H1 (cell line): ENCODE measurements around the gene EMP2. TPM values are rescaled to one million over a fixed set of nuclear protein-coding genes. Genes with fewer than 3 reads are reported as not detected.

Experiments used
- CTCF ChIA-PET: fragments of 300-600 bp; sonication (Branson Sonifier 250); formaldehyde crosslinking; loops from one replicate; lab custom pipeline; 2021; ENCODE audit not compliant: partially characterized antibody; lab: Charles Lee
- POLR2A ChIA-PET: fragments of 300-600 bp; sonication (Branson Sonifier 250); formaldehyde crosslinking; loops from one replicate; lab custom pipeline; 2021; ENCODE audit warnings: inconsistent platforms; ENCODE audit not compliant: partially characterized antibody; lab: Charles Lee
- DNase-seq, 2 experiments: peaks; one replicate each; pipeline versions ENCODE4 v3.0.0 to v3.0.0-alpha.2; 2010 to 2022; ENCODE audit warnings: low spot score in 2 of 2, low read depth in 1 of 2, mixed read lengths in 1 of 2
- FAIRE-seq: peaks from 2 replicates; lab custom pipeline; 2011; peaks lifted over from hg19 to GRCh38; lab: Jason Lieb, UNC
- H2AFZ ChIP-seq: 2 replicates; pipeline ENCODE4 v1.8.1; 2012; ENCODE audit warnings: low read length, inconsistent platforms
- H2AK5ac ChIP-seq: 2 replicates; pipeline ENCODE4 v1.6.1; 2013; ENCODE audit warnings: low read depth, low read length
- H2BK120ac ChIP-seq: replicated peaks from 2 replicates; pipeline ENCODE3; 2013; ENCODE audit warnings: low read depth, low read length, inconsistent platforms
- H2BK12ac ChIP-seq: 2 replicates; pipeline ENCODE4 v1.6.1; 2013; ENCODE audit warnings: low read depth, low read length
- H2BK15ac ChIP-seq: 2 replicates; pipeline ENCODE4 v1.6.1; 2013; ENCODE audit warnings: low read length
- H2BK20ac ChIP-seq: 2 replicates; pipeline ENCODE4 v1.6.1; 2013; ENCODE audit warnings: low read length
- H2BK5ac ChIP-seq: 2 replicates; pipeline ENCODE4 v1.6.1; 2013; ENCODE audit warnings: low read depth, low read length
- H3K14ac ChIP-seq: 2 replicates; pipeline ENCODE4 v1.6.1; 2013; ENCODE audit warnings: inconsistent platforms; ENCODE audit not compliant: insufficient read length
- H3K18ac ChIP-seq: 2 replicates; pipeline ENCODE4 v1.6.1; 2013; ENCODE audit warnings: low read length; ENCODE audit errors: extremely low read depth
- H3K23ac ChIP-seq: 2 replicates; pipeline ENCODE4 v1.6.1; 2013; ENCODE audit warnings: inconsistent platforms; ENCODE audit not compliant: insufficient read length
- H3K23me2 ChIP-seq: 2 replicates; pipeline ENCODE4 v1.6.1; 2013; ENCODE audit warnings: low read depth, low read length
- H3K27ac ChIP-seq: 2 replicates; pipeline ENCODE4 v1.6.1; 2011; ENCODE audit warnings: low read depth, low read length, inconsistent platforms
- H3K27me3 ChIP-seq, 4 experiments: replicated peaks in 1 of 4; 1 replicate in 1 of 4; 2 replicates in 3 of 4; pipeline versions ENCODE4 v1.6.1 to v1.8.1; 2011 to 2013; ENCODE audit warnings: low read length in 3 of 4, mild to moderate bottlenecking in 3 of 4, inconsistent platforms in 2 of 4, mixed read lengths in 2 of 4, moderate library complexity in 1 of 4; ENCODE audit not compliant: control insufficient read depth in 3 of 4, insufficient read depth in 3 of 4; ENCODE audit errors: extremely low read depth in 1 of 4
- H3K36me3 ChIP-seq, 4 experiments: 2 replicates each; pipeline versions ENCODE4 v1.6.1 to v1.8.1; 2011 to 2013; ENCODE audit warnings: mild to moderate bottlenecking in 4 of 4, low read length in 3 of 4, moderate library complexity in 2 of 4, control low read depth in 1 of 4, inconsistent platforms in 1 of 4; ENCODE audit not compliant: insufficient read depth in 4 of 4, control insufficient read depth in 2 of 4
- H3K4ac ChIP-seq: replicated peaks from 2 replicates; pipeline ENCODE3; 2013; ENCODE audit warnings: low read length, low read depth, mixed read lengths, inconsistent platforms; ENCODE audit not compliant: insufficient read length
- H3K4me1 ChIP-seq, 4 experiments: replicated peaks in 1 of 4; 1 replicate in 1 of 4; 2 replicates in 3 of 4; pipeline versions ENCODE4 v1.6.1 to v1.8.1; 2011 to 2013; ENCODE audit warnings: low read length in 3 of 4, inconsistent platforms in 2 of 4, mixed read lengths in 1 of 4; ENCODE audit not compliant: insufficient read depth in 4 of 4, control insufficient read depth in 3 of 4
- H3K4me2 ChIP-seq, 2 experiments: 2 replicates each; pipeline versions ENCODE4 v1.6.1 to v1.8.1; 2011 to 2013; ENCODE audit warnings: low read depth in 2 of 2, low read length in 2 of 2, control low read depth in 1 of 2, inconsistent platforms in 1 of 2, mild to moderate bottlenecking in 1 of 2; ENCODE audit not compliant: insufficient read depth in 1 of 2
- H3K4me3 ChIP-seq, 4 experiments: fragments of 200-600, 300-600 bp in 1 of 4; sonication (generic), shearing (Covaris generic), sonication (Bioruptor Twin) in 1 of 4; 2 replicates each; pipeline versions ENCODE4 v1.5.1 to v1.8.1; 2011 to 2016; ENCODE audit warnings: low read length in 4 of 4, low read depth in 3 of 4, control low read depth in 2 of 4, inconsistent platforms in 2 of 4, mild to moderate bottlenecking in 2 of 4, mixed read lengths in 1 of 4, moderate library complexity in 1 of 4; ENCODE audit not compliant: insufficient read depth in 2 of 4; ENCODE audit errors: extremely low read depth in 1 of 4
- H3K56ac ChIP-seq: replicated peaks from 2 replicates; pipeline ENCODE3; 2013; ENCODE audit warnings: low read depth, mild to moderate bottlenecking, mixed read lengths, low read length, inconsistent platforms; ENCODE audit not compliant: insufficient read length
- H3K79me1 ChIP-seq: 2 replicates; pipeline ENCODE4 v1.6.1; 2013; ENCODE audit warnings: low read depth, low read length, control low read depth
- H3K79me2 ChIP-seq, 2 experiments: 2 replicates each; pipeline versions ENCODE4 v1.6.1 to v1.8.1; 2012 to 2013; ENCODE audit warnings: low read length in 2 of 2, mild to moderate bottlenecking in 2 of 2, inconsistent platforms in 1 of 2; ENCODE audit not compliant: insufficient read depth in 2 of 2, control insufficient read depth in 1 of 2
- H3K9ac ChIP-seq, 4 experiments: replicated peaks in 1 of 4; 1 replicate in 1 of 4; 2 replicates in 3 of 4; pipeline versions ENCODE4 v1.6.1 to v1.8.1; 2011 to 2013; ENCODE audit warnings: low read depth in 3 of 4, low read length in 3 of 4, control low read depth in 2 of 4, mild to moderate bottlenecking in 2 of 4, moderate library complexity in 2 of 4, inconsistent platforms in 1 of 4; ENCODE audit errors: extremely low read depth in 1 of 4
- H3K9me3 ChIP-seq, 2 experiments: 2 replicates each; pipeline versions ENCODE4 v1.6.1 to v1.8.1; 2012 to 2013; ENCODE audit warnings: mild to moderate bottlenecking in 2 of 2, moderate library complexity in 2 of 2, control low read depth in 1 of 2, inconsistent platforms in 1 of 2, low read depth in 1 of 2, low read length in 1 of 2, mixed read lengths in 1 of 2; ENCODE audit not compliant: insufficient read depth in 2 of 2
- H4K20me1 ChIP-seq, 2 experiments: replicated peaks in 1 of 2; 2 replicates each; pipeline versions ENCODE3 to v1.8.1; 2011 to 2013; ENCODE audit warnings: inconsistent platforms in 2 of 2, low read length in 2 of 2, mild to moderate bottlenecking in 1 of 2; ENCODE audit not compliant: insufficient read depth in 2 of 2, control insufficient read depth in 1 of 2
- H4K5ac ChIP-seq: 2 replicates; pipeline ENCODE4 v1.6.1; 2013; ENCODE audit warnings: low read length, low read depth, mixed read lengths, inconsistent platforms; ENCODE audit not compliant: insufficient read length
- H4K8ac ChIP-seq: 2 replicates; pipeline ENCODE4 v1.8.0; 2013; ENCODE audit warnings: mild to moderate bottlenecking, moderate library complexity, low read length, inconsistent platforms; ENCODE audit not compliant: insufficient read depth; ENCODE audit errors: extremely low read depth
- H4K91ac ChIP-seq: replicated peaks from 2 replicates; pipeline ENCODE3; 2013; ENCODE audit warnings: low read length, mixed read lengths, inconsistent platforms; ENCODE audit not compliant: insufficient read length
- CBX8 ChIP-seq: fragments of 300-800, 300-1000 bp; sonication (generic); IDR thresholded peaks from 2 replicates; pipeline ENCODE4 v1.7.1; 2016; ENCODE audit warnings: low read depth, low read length, borderline replicate concordance
- EGR1 ChIP-seq: IDR thresholded peaks from 2 replicates; pipeline ENCODE4 v1.6.1; 2011; ENCODE audit warnings: low read depth, low read length, borderline replicate concordance
- EP300 ChIP-seq, 2 experiments: IDR thresholded peaks; 1 replicate in 1 of 2; 2 replicates in 1 of 2; pipeline ENCODE4 v1.6.1; 2011 to 2012; ENCODE audit warnings: low read depth in 2 of 2, low read length in 2 of 2, mild to moderate bottlenecking in 2 of 2, borderline replicate concordance in 1 of 2, inconsistent platforms in 1 of 2, moderate library complexity in 1 of 2
- EZH2 ChIP-seq: fragments of 200-600 bp; sonication (generic); IDR thresholded peaks from 2 replicates; pipeline ENCODE4 v1.7.1; 2012; ENCODE audit warnings: low read depth, mild to moderate bottlenecking, moderate library complexity, low read length, inconsistent platforms; ENCODE audit not compliant: severe bottlenecking
- JUN ChIP-seq: IDR thresholded peaks from 2 replicates; pipeline ENCODE4 v1.6.1; 2011; ENCODE audit warnings: low read depth, mild to moderate bottlenecking, improper control_type of control experiment, low read length
- NANOG ChIP-seq: IDR thresholded peaks from 2 replicates; pipeline ENCODE4 v1.6.1; 2011; ENCODE audit warnings: low read length, low read depth, mild to moderate bottlenecking, inconsistent platforms; ENCODE audit not compliant: insufficient read depth, poor library complexity, severe bottlenecking
- PHF8 ChIP-seq: fragments of 200-600 bp; sonication (generic); conservative IDR thresholded peaks from 2 replicates; pipeline ENCODE4 v1.7.1; 2012; ENCODE audit warnings: low read depth, mild to moderate bottlenecking, inconsistent platforms, low read length, moderate library complexity
- POLR2A ChIP-seq, 2 experiments: IDR thresholded peaks; 1 replicate in 1 of 2; 2 replicates in 1 of 2; pipeline ENCODE4 v1.6.1; 2011; ENCODE audit warnings: low read depth in 2 of 2, low read length in 2 of 2, mild to moderate bottlenecking in 2 of 2; ENCODE audit errors: control extremely low read depth in 1 of 2
- RXRA ChIP-seq: IDR thresholded peaks from 2 replicates; pipeline ENCODE4 v1.6.1; 2011; ENCODE audit warnings: low read depth, mild to moderate bottlenecking, low read length, moderate library complexity; ENCODE audit not compliant: insufficient read depth
- SP1 ChIP-seq: IDR thresholded peaks from 2 replicates; pipeline ENCODE4 v1.6.1; 2011; ENCODE audit warnings: low read depth, low read length
- WGBS, 2 experiments: shearing (Covaris generic) in 1 of 2; methylation state at CpG; one replicate each; pipeline versions ENCODE4 v1.1.6 to v1.1.7; 2013 to 2015; ENCODE audit warnings: low lambda C conversion rate in 2 of 2, mixed read lengths in 2 of 2, inconsistent platforms in 1 of 2, low coverage in 1 of 2, missing lambda C conversion rate in 1 of 2; ENCODE audit not compliant: insufficient replicate concordance in 2 of 2, insufficient coverage in 1 of 2, insufficient read length in 1 of 2; ENCODE audit errors: extremely low coverage in 1 of 2, missing lambda C conversion rate in 1 of 2; 5-methylcytosine and 5-hydroxymethylcytosine counted together
- polyA plus RNA-seq, 7 experiments: library from polyadenylated mRNA; depleted of rRNA in 3 of 7; stranded (reverse) in 5 of 7; unstranded in 2 of 7; fragments of >200 nt in 5 of 7; fragments of 200-250 nt in 2 of 7; gene quantifications; 1 replicate in 5 of 7; 2 replicates in 1 of 7; 4 replicates in 1 of 7; pipeline versions ENCODE4 v1.2.1 to v1.2.3, GENCODE V29; 2011 to 2013; ENCODE audit warnings: missing spikeins in 2 of 7, mixed read lengths in 2 of 7
- total RNA-seq: library from RNA; stranded (reverse); fragmentation: NEBNext Ultra II Directional; extraction: Animal tissue kit (Norgen Biotek cat#: 25700); gene quantifications from 2 replicates; pipeline ENCODE4 v1.2.1, GENCODE V29; 2021
- TF ChIP-seq, protein P1 (sequence below): IDR thresholded peaks from 2 replicates; pipeline ENCODE4 v1.6.1; 2012; ENCODE audit warnings: inconsistent platforms

EMP2 gene
- total and polyA plus RNA-seq, 2 of the 8 experiments (the other 6 are each of a cell fraction or from before 2014, with no cell fraction given): 22.6 to 23.3 TPM

DNA sequence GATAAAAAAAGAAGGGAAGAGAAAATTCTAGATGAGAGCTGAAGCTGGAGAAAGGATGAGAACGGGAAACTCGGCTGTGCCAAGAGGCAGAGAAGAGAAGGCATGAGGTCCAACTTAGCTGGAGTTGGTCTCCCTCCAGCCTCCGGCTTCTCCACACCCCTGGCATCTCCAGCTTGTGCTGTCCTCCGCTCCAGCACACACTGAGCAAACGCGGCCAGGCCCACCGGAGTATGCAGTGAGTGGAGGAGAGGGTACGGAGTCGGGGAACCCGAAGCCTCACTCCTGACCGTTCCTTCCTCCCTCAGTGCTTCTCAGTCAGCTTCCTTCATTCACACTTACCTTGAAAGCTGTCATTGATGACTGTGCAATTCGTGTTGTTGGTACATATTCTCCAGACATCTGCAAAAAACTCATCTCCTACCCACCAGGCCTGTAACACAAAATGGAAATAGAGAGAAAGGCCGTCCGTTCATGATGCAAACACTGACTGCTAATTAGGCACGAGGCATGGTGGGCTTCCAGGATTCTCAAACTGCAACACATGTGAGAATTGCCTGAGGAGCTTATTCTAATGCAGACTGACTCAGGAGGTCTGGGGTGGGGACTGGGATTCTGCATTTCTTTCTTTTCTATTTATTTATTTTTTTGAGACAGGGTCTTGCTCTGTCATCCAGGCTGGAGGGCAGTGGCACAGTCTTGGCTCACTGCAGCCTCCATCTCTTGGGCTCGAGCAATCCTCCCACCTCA, 37.0 kb downstream of the EMP2 start:
- H3K23ac ChIP-seq: no peak overlapping the region
- no peak overlapping the region for H3K4ac ChIP-seq
- H3K4me3 ChIP-seq: no peak overlapping the region
- no peak overlapping the region for H2BK20ac ChIP-seq
- H3K27me3 ChIP-seq: no peaks in the 10 kb centered on the region
- H3K23me2 ChIP-seq: no peaks in the 10 kb centered on the region
- no peak overlapping the region for H2AFZ ChIP-seq
- no peak overlapping the region for H3K56ac ChIP-seq
- POLR2A ChIA-PET: no interaction called here
- H4K5ac ChIP-seq: no peak overlapping the region
- 92% methylated on average over 16 of the region's 16 CpGs; no CpG with 5 or more reads in 1 of the 2 experiments for WGBS, 2 experiments
- H2BK15ac ChIP-seq: no peak overlapping the region
- H4K8ac ChIP-seq: no peak overlapping the region
- H4K20me1 ChIP-seq: no peaks in the 10 kb centered on the region
- H3K79me2 ChIP-seq: no peaks in the 10 kb centered on the region
- no peak overlapping the region for H3K18ac ChIP-seq
- H4K91ac ChIP-seq: no peak overlapping the region
- no peak overlapping the region for H3K9ac ChIP-seq
- no peak overlapping the region for H2AK5ac ChIP-seq
- no peaks in the 10 kb centered on the region for H3K4me1 ChIP-seq
- peaks cover 0 to 8% (median 3%) of the 10 kb centered on the region in 4 experiments; a peak in 3 of 8 replicates for H3K36me3 ChIP-seq
- H3K27ac ChIP-seq: no peak overlapping the region
- no peak for TF ChIP-seq POLR2A (IDR thresholded peaks at IDR 0.05; ENCODE audit: control extremely low read depth in 1 of 2, low read depth in 2 of 2, low read length in 2 of 2)
- no peak for TF ChIP-seq PHF8
- no peak for TF ChIP-seq EP300 (IDR thresholded peaks at IDR 0.05; ENCODE audit: borderline replicate concordance in 1 of 2, low read depth in 2 of 2, low read length in 2 of 2)
- no peak for TF ChIP-seq JUN
- TF ChIP-seq NANOG: no peak
- TF ChIP-seq CBX8: no peak
- no peak for TF ChIP-seq EZH2
- TF ChIP-seq RXRA: no peak
- no peak for TF ChIP-seq SP1
- no peak for TF ChIP-seq EGR1
- TF ChIP-seq, protein P1, sequence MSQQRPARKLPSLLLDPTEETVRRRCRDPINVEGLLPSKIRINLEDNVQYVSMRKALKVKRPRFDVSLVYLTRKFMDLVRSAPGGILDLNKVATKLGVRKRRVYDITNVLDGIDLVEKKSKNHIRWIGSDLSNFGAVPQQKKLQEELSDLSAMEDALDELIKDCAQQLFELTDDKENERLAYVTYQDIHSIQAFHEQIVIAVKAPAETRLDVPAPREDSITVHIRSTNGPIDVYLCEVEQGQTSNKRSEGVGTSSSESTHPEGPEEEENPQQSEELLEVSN: no peak
- 0 out of 4 replicates have a peak, but pooled peaks cover 3 to 6% of the 10 kb centered on the region in 2 experiments for H3K9me3 ChIP-seq
- DNase-seq (no peak), FAIRE-seq (no peak)
- no peak overlapping the region for H2BK120ac ChIP-seq
- H3K79me1 ChIP-seq: no peaks in the 10 kb centered on the region
- H2BK5ac ChIP-seq: no peak overlapping the region
- CTCF ChIA-PET: interaction anchor here (0.6 to 3.5 kb wide), 3 partner anchors 22 to 186 kb away, joined by 3 to 11 read pairs (median 3); no protein-coding TSS in a partner anchor
- H3K4me2 ChIP-seq: no peak overlapping the region
- no peak overlapping the region for H3K14ac ChIP-seq
- H2BK12ac ChIP-seq: no peak overlapping the region
